ENCODE results near the gene AMOTL1. TPM values are rescaled to one million over a fixed set of nuclear protein-coding genes. Genes with fewer than 3 reads are reported as not detected.

The AMOTL1 gene
- total and polyA plus RNA-seq, 2 of the 8 experiments (the other 6 are each of a cell fraction or from before 2014, with no cell fraction given), result 9.0 to 27.6 TPM

DNA sequence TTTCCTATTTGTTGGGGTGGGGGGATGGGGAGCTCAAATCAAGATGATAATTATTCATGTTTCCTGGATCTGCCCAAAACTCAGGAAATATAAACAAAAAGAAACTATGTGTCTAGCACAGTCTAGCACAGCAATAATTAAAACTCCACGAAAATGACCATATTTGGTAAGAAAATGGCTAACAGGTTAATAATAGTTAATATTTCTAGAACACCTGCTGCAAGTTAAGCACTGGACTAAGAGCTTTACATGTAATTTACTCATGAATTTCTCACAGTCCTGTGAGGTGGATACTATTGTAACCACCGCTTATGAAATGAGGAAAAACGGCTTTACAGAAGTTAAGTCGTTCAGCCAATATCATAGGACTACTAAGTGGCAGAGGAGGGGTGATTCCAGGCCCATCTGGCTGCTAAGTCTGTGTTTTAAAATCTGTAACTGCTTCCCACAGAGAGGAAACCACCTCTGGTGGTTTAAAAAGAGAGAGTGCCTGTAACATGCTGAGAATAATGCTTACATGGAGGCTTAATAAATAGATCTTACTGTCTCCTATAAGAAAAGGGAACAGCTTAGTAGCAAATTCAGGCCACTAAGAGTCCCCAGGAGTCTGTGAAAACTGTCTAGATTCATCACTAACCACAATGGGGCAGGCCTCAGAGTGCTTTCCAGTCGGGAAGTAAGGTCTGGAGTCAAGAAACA, 11.0 kb upstream of the AMOTL1 start:
- Histone ChIP-seq H3K23ac (ENCODE audit: insufficient read length) (no peak overlapping the region), H3K4me1 (replicated peaks in 1 of 4; ENCODE audit: control insufficient read depth in 3 of 4, insufficient read depth in 4 of 4, low read length in 3 of 4) (peaks cover 0 to 3% (median 0%) of the 10 kb centered on the region in 4 experiments; a peak in 2 of 7 replicates), H4K8ac (ENCODE audit: extremely low read depth, insufficient read depth, low read length) (no peak overlapping the region), H3K56ac (replicated peaks; ENCODE audit: insufficient read length, low read depth, low read length) (no peak overlapping the region), H3K4me3 (ENCODE audit: extremely low read depth in 1 of 4, insufficient read depth in 2 of 4, low read depth in 3 of 4, low read length in 4 of 4) (no peak overlapping the region), H3K27ac (ENCODE audit: low read depth, low read length) (no peak overlapping the region), H3K9me3 (ENCODE audit: insufficient read depth in 2 of 2, low read depth in 1 of 2, low read length in 1 of 2) (no peaks in the 10 kb centered on the region), H2BK5ac (ENCODE audit: low read depth, low read length) (no peak overlapping the region), H3K27me3 (replicated peaks in 1 of 4; ENCODE audit: control insufficient read depth in 3 of 4, extremely low read depth in 1 of 4, insufficient read depth in 3 of 4, low read length in 3 of 4) (no peaks in the 10 kb centered on the region), H3K4me2 (ENCODE audit: insufficient read depth in 1 of 2, low read depth in 2 of 2, low read length in 2 of 2) (no peak overlapping the region), H2BK15ac (ENCODE audit: low read length) (no peak overlapping the region), H2AK5ac (ENCODE audit: low read depth, low read length) (no peak overlapping the region), H3K9ac (replicated peaks in 1 of 4; ENCODE audit: extremely low read depth in 1 of 4, low read depth in 3 of 4, low read length in 3 of 4) (no peak overlapping the region; a peak in 1 of 7 replicates), H4K20me1 (replicated peaks in 1 of 2; ENCODE audit: control insufficient read depth in 1 of 2, insufficient read depth in 2 of 2, low read length in 2 of 2) (no peaks in the 10 kb centered on the region), H3K18ac (ENCODE audit: extremely low read depth, low read length) (no peak overlapping the region), H2BK20ac (ENCODE audit: low read length) (no peak overlapping the region), H2AFZ (ENCODE audit: low read length) (no peak overlapping the region), H3K4ac (replicated peaks; ENCODE audit: insufficient read length, low read depth, low read length) (no peak overlapping the region), H2BK120ac (replicated peaks; ENCODE audit: low read depth, low read length) (no peak overlapping the region), H3K14ac (ENCODE audit: insufficient read length) (no peak overlapping the region), H3K36me3 (ENCODE audit: control insufficient read depth in 2 of 4, insufficient read depth in 4 of 4, low read length in 3 of 4) (no peaks in the 10 kb centered on the region), H4K91ac (replicated peaks; ENCODE audit: insufficient read length, low read length) (no peak overlapping the region), H3K79me1 (ENCODE audit: low read depth, low read length) (no peaks in the 10 kb centered on the region), H3K23me2 (ENCODE audit: low read depth, low read length) (no peaks in the 10 kb centered on the region), H3K79me2 (ENCODE audit: control insufficient read depth in 1 of 2, insufficient read depth in 2 of 2, low read length in 2 of 2) (no peaks in the 10 kb centered on the region), H2BK12ac (ENCODE audit: low read depth, low read length) (no peak overlapping the region), H4K5ac (ENCODE audit: insufficient read length, low read depth, low read length) (no peak overlapping the region)
- 78% methylated on average over 5 of the region's 5 CpGs; no CpG with 5 or more reads in 1 of the 2 experiments for WGBS, 2 experiments (ENCODE audit: extremely low coverage in 1 of 2, insufficient coverage in 1 of 2, insufficient read length in 1 of 2, insufficient replicate concordance in 2 of 2, low coverage in 1 of 2, low lambda C conversion rate in 2 of 2, missing lambda C conversion rate in 1 of 2)
- ChIA-PET POLR2A (ENCODE audit: partially characterized antibody) (interaction anchor here (0.9 to 2.2 kb wide), 3 partner anchors 10 to 109 kb away, joined by 3 to 5 read pairs (median 3); no protein-coding TSS in a partner anchor), CTCF (ENCODE audit: partially characterized antibody) (interaction anchor here (0.7 to 9.3 kb wide), 9 partner anchors 10 to 134 kb away, joined by 3 to 95 read pairs (median 4); partner anchors contain the start of gene AMOTL1)
- FAIRE-seq, result no peak
- DNase-seq (ENCODE audit: low read depth in 1 of 2, low spot score in 2 of 2), result no peak
- no peak for TF ChIP-seq TEAD4 (IDR thresholded peaks at IDR 0.05; ENCODE audit: low read depth, low read length)
- TF ChIP-seq SIN3A (conservative IDR thresholded peaks at IDR 0.05 in 1 of 2, IDR thresholded peaks at IDR 0.05 in 1 of 2; ENCODE audit: low read depth in 1 of 2, low read length in 2 of 2), result no peak
- TF ChIP-seq JUN (IDR thresholded peaks at IDR 0.05; ENCODE audit: low read depth, low read length), result no peak
- no peak for TF ChIP-seq RXRA (IDR thresholded peaks at IDR 0.05; ENCODE audit: insufficient read depth, low read depth, low read length)
- TF ChIP-seq SIRT6 (IDR thresholded peaks at IDR 0.05; ENCODE audit: low read length), result no peak
- TF ChIP-seq GABPA (IDR thresholded peaks at IDR 0.05; ENCODE audit: borderline replicate concordance, insufficient read depth, low read length), result no peak
- no peak for TF ChIP-seq TAF1 (IDR thresholded peaks at IDR 0.05; ENCODE audit: low read depth, low read length)
- no peak for TF ChIP-seq CBX8 (IDR thresholded peaks at IDR 0.05; ENCODE audit: borderline replicate concordance, low read depth, low read length)
- TF ChIP-seq YY1 (IDR thresholded peaks at IDR 0.05; ENCODE audit: low read depth, low read length), result no peak
- TF ChIP-seq CHD1 (IDR thresholded peaks at IDR 0.05; ENCODE audit: low read depth, low read length), result no peak
- TF ChIP-seq NANOG (IDR thresholded peaks at IDR 0.05; ENCODE audit: insufficient read depth, low read depth, low read length, poor library complexity, severe bottlenecking), result no peak
- no peak for TF ChIP-seq GTF2F1 (IDR thresholded peaks at IDR 0.05; ENCODE audit: borderline replicate concordance, low read depth, low read length)
- TF ChIP-seq SRF (IDR thresholded peaks at IDR 0.05; ENCODE audit: low read depth, low read length), result no peak
